NCI-H446 treated with DMSO at 0.1 percent for 48 hours (cell line): Measurements from ENCODE around the gene TMEM35A.
"Not testable (repeated sequence)": the region's sequence is repeated elsewhere in the genome, so short reads cannot be mapped to it uniquely, and the experiment has no call there.

Source experiments
- DNase-seq: peaks from one replicate; lab custom pipeline; 2025; lab: John Stamatoyannopoulos, UW

Gene TMEM35A, protein sequence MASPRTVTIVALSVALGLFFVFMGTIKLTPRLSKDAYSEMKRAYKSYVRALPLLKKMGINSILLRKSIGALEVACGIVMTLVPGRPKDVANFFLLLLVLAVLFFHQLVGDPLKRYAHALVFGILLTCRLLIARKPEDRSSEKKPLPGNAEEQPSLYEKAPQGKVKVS

DNA sequence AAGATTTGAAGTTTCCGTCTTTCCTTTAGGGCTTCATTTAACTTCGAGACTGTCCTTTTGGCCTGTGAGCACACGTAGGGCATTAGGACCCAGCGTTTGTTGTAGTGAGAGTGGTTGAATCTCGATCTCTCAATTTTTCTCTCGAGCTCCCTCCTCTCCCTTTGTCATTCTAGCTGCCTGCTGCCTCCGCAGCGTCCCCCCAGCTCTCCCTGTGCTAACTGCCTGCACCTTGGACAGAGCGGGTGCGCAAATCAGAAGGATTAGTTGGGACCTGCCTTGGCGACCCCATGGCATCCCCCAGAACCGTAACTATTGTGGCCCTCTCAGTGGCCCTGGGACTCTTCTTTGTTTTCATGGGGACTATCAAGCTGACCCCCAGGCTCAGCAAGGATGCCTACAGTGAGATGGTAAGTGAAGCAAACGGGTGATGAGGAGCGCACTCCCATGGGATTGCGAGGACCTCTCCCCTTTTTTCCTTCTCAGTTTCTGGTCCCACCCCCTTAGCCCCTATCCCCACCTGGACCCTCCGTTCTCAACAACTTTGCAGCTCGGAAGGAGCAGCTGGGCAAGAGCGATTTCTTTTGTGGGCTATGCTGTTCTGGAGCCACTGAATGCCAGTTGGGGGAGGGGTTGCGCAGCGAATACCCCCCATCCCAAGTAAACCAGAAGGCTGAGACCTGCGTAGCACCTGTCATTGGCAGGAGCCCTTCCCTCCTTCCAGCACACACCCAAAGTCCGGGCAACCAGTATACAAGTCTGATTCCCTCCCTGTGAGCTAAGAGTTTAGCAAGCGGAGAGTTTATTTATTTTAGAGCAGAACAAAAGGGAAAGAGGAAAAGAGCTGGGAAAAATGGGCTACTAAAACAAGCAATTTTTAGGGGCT lies at the start of gene TMEM35A:
Gene TMEM35A (plus strand): TSS at position 164 of the 883 bp plus-strand sequence. CDS start 124 bp downstream, at position 288.
- no peak for DNase-seq

DNA sequence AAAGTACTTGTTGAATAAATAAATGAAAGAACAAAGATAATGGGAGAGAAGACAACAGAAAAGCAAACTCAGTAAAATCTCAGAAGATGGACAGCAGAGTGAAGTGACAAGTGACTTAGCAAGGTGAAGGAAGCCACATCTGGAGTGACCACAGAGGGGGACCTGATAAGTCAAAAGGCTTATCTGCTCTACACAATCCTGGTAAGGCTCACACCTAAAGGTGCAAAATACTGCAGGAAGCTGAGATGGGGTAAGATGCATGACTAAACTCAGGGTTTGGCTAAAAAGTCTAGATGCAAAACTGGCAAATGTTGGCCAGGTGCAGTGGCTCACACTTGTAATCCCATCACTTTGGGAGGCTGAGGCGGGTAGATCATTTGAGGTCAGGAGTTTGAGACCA lies 49.0 kb upstream of the TMEM35A start:
- no peak for DNase-seq

DNA sequence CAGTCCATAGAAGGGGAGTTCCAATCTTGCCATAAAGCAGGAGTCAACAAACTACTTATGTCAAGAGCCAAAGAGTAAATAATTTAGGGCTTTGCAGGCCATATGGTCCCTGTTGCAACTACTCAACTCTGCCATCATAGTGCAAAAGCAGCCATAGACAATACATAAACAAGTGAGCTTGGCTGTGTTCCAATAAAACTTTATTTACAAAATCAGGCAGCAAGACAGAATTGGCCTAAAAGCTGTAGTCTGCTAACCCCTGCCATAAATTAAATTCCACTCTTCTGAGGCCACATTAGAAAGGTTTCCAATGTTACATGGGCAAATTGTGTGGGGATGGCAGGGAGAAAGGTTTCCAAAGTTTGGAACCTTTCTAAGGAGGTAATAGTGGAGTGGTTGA lies 41.4 kb upstream of the TMEM35A start:
- DNase-seq, result no peak

DNA sequence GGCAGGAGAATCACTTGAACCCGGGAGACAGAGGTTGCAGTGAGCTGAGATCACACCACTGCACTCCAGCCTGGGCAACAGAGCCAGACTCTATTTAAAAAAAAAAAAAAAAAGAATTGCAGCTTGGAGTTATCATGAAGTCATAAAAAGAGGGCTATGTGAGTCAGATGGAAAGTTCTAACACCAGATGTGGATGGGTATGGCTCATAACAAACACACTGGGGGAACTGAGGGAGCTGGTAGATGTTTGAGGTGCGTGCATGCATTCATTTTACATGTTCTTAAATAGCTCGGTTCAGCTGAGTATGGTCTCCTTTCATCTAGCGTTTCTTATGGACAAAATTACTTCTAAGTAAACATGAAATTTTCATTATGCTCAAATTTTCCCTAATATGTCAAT lies 38.5 kb upstream of the TMEM35A start:
- DNase-seq, result no peak

DNA sequence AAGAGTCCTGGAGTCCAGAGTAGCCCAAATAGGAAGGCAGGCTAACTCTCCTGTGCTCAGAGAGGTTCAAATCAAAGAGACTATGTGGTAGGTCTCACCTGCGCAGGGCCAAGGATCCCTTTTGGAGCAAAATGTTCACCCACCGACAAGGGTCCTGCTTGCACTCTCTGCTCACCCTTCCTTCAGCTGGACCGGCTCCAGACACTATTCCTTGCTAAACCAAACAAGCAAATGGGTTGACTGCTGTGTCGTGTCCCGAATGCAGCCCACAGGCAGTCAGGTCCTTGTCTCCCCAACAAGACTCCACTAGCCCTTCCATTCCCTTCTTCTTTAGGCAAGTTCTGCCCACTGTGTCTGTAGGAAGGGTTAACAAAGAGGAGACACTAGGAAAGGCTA lies 27.5 kb upstream of the TMEM35A start:
- no peak for DNase-seq

DNA sequence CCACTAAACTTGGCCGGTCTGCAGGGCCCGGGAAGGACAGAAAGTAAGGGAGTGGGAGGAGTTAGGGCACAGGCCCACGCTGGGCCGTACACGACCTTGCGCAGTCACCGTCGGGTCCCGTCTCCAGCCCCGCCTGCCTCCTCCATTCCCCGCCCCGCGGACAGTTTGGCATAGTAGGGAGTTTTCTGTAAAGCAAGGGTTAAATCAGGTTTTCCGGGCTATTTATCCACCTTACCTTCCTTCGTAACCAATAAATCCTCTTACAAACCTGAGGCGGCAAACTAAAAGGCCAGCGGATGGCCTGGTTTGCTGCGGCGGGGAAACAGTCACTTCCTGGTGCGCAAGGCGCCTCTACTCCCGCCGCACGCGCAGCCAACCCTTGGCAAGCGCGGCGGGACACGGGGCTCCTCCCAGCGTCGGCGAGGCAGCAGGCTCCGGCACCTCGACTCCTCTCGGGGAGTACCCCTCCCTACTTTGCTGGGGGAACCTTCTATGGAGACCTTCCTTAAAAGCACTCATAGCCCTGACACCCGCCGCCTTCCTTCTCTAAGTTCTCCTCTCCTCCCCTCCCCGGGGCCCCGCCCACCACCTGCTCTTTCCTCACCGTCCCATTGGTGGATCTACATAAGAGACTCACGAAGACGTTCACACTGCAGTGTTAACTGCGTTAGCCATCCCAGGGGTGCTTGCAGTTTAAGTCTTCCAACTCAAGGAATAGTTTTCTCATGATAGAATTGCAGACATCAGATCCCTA lies 27.0 kb upstream of the TMEM35A start, which contains the start of gene TRMT2B:
Gene TRMT2B (minus strand): TSS at position 563 of the 754 bp plus-strand sequence. CDS start 9,822 bp downstream, outside the sequence.
- peak; percentile 57 for DNase-seq

DNA sequence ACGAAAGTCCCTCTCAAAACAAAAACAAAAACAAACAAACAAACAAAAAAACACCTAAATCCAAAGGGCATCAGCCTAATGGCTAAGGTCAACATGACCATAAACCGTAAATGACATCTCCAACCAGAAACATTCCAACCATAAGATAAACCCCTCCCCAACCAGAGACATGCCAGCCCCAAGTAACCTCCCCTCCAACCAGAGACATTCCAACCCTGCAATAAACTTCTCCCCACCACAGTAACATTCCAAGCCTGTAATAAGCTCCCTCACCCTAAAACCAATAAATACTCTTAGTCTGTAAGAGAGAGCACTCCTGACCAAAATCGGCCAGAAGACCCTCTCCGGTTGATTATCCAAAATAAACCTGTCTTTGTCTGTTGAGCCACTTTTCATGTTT lies 22.1 kb upstream of the TMEM35A start:
- DNase-seq, result not testable (repeated sequence)

DNA sequence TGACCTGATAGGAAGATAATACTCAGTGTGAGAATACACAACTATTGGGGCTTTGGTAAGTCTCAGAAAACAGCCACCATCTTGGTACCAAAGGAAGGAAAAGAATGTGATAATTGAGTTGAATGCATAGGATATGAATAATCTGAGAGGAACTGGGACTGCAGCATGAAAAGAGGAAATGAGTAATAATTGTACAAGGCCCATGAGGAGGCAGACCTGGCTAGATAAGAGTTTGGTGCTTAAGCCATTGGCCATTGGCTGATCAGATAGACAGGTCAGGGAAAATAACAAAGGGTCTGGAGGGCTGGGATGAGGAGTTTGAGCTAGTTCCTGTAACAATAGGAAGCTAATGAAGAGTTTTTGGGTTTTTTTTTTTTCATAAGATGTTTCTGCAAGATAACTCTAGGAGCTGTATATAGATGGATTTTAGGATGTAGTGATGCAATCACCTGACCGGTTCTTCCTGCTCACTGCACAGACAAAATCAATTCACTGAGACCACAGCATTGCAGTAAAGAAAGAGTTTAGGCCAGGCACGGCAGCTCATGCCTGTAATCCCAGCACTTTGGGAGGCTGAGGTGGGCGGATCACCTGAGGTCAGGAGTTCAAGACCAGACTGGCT lies 21.5 kb upstream of the TMEM35A start:
- no peak for DNase-seq

DNA sequence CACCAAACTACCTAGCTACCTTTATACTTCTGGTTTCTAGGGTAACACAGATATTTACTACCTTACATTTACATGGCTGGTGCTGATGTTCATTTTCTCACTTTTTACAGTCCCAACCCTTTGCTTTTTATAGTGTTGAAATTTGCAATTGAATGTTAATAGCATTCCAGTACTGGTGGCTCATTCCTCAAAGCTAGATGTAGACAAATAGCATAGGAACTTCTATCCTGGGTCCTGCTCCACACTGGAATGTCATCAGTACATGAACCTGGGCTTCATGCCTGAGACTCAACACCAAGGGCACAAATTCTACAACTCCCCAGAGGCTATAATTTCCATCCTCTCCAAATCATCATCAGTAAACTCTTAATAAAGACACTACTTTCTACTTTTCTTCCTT lies 16.5 kb upstream of the TMEM35A start:
- no peak for DNase-seq

DNA sequence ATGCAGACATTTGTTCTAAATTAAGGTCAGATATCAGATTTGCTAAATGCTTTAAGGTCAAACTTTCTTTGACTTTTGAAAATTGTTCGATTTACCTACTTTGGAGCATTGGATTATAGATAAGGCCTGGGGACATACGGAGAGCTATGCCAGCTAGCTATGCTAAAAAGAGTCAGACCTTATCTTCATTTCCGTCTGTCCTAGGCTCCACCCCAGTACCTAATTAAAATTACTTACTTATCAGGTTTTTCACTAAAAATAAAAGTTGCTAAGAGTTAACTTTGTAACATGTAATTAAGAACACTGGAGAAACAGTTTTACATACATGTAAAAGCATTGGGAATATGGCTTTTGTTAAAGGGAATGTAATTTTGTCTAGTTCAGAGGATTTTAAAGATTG lies 7.1 kb upstream of the TMEM35A start:
- no peak for DNase-seq

DNA sequence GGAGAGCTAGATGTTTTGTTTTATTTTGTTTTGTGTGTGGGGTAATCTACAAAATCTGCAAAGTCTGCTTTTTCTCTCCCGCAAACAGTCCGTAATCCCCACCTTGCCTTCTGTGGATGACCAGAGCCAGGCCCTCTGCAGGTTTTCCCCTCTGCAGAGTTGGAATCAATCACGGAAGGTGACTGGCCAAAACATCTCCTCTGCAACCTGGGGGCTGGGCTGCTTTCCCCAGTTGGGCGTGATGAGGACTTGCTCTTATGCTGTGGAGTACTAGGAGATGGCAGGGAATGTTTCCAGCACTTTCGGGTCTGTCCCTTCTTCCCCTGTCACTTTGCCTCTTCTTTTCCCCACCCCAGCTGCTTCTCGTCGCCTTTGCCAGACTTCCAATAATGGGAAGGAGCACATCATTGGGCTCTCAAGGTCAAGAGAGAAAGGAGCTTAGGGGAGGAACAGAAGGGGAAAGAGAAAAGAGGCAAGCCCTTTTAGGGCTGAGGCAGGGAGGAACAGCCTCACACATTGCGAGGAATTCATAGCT lies 1.1 kb downstream of the TMEM35A start:
- DNase-seq, result no peak

DNA sequence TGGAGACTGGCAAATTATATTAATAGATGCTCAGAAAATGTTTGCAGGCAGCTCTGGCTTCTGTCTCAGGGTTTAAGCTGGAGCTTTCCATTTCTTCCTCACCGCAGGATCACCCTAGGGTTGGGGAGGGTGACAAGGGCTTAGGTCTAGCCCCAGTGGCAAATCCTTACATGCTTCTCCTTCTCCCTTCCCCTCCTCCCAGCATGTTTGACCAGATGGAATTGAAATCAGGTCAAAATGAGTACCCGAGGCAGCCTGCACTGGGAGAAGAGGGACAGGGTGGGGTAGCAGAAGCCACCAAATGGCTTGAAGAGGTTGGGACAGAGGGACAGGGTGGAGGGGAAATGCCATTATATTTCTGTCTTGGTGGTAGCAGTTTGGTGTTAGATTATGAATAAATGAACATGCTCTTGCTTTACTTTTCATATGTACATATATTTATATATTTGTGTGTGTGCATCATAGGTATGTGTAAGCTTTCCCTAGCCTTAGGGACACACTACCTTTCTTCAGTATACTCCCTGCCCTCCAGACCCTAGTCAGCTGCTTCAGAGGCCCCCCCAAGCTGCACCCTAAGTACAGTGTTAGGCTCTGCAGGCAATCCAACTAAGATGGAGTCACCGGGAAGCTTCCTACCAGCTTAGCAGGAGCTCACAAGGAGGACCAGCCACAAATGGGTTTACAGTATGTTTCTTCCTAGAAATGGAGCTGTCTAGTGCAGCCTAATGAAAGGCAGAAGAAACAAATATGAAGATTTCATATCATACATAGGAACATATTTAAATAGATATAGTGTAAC lies 1.8 kb downstream of the TMEM35A start:
- DNase-seq, result no peak

DNA sequence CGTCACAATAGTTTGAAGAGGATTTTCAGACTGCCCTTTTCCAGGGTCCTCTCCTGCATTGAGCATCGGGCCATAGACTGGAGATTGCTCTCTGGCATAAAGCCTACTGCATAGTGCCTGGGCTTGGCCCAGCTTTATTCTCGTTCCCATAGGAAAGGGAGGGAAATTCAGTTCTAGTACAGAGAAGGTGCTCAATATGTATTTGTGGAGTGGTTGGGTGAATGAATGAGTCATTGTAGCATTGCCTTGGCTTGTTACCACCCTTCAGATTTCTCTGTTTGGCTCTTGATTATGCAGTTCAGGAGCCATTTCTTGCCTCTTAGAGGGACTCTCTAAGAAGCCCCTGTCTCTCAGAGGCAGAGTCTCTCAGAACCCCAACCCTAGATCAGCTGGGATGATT lies 2.6 kb downstream of the TMEM35A start:
- no peak for DNase-seq

DNA sequence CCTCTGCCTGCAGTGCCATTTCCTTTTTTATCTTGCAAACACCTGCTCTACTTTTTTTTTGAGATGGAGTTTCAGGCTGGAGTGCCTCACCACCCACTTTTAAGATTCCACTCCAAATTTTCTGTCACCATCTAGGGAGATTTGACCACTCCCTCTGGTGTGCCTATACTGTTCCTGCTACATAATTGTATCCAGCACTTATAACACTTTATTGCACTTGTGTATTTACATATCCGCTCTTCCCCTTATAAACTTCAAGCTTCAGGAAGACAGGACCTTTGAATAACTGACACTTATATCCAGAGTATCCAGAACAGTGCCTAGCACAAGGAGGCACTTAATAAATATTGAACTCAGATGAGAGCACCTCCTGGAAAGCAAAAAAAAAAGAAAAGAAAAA lies 13.1 kb downstream of the TMEM35A start:
- DNase-seq, result no peak

DNA sequence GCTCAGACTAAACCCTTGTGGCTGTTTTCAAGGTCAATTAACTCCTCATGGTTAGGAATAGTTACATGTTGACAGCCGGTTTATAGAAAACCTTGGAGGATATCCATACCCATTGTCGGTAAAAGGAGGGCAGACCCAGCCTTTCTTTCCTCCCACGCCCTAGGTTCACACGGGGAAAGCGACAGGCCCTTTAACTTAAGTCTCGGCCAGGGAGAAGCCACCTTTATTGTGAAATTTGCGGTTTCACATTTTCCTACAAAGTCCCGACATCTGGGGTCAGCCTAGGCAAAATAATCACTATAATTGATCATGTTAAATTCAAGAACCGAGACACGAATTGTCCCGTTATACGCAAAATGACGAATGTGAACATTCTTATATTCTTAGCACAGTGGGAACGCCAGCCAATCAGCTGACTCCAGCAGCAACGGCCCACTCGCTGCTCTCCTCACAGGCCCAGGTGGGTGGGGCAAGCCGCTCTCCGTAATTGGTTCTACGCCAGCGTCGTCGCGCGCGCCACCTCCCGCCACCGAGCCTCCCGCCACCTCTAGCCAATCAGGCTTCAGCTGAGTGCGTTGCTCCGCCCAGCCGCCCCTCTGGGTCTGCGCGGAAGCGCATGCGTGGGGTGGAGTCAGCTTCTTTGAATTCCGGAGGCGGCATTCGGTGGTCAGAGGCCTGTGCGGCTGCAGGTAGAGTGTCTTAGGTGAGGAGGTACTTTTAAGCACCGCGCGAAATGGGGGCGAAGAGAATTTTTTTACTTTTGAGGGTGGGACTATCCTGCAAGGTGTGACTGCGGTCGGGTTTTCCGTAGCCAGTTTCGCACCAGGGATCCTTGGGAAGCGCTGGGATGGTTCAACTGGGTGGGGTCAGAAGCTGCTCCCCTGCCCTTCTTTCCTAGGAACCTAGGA lies 19.1 kb downstream of the TMEM35A start, which contains the start of gene CENPI:
Gene CENPI (plus strand): TSS at position 659 of the 908 bp plus-strand sequence. CDS start 2,867 bp downstream, outside the sequence.
- DNase-seq, result peak; percentile 82

DNA sequence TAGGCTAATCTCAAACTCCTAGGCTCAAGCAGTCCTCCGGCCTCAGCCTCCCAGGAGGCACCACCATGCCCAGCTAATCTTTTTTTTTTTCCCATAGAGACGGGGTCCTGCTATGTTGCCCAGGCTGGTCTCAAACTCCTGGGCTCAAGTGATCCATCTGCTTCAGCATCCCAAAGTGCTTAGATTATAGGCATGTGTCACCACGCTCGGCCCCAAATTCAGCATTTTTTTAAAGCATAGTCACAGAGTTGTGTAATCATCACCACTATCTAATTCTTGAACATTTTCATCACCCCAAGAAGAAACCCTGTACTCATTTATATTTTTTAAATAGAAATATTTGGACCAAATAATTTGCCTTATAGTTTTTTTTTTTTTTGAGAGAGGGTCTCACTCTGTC lies 29.6 kb downstream of the TMEM35A start:
- no peak for DNase-seq

DNA sequence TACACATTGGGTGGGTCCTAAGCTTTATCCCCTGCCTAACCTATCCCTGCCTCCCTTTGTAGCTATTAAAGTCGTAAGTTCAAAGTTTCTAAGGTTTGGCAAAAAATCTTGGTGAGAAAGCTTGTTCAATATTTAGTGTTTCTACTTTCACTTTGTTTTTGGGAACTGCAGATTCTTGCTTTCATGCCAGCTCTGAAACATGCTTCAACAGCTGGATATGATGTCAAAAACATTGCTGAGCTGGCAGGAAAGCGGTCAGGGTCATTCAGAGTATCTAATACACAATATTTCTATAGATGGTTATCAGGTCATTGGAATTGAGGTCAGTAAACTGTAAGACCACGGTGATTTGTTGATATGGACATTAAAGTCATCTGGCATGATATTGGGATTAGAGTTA lies 39.0 kb downstream of the TMEM35A start:
- no peak for DNase-seq

DNA sequence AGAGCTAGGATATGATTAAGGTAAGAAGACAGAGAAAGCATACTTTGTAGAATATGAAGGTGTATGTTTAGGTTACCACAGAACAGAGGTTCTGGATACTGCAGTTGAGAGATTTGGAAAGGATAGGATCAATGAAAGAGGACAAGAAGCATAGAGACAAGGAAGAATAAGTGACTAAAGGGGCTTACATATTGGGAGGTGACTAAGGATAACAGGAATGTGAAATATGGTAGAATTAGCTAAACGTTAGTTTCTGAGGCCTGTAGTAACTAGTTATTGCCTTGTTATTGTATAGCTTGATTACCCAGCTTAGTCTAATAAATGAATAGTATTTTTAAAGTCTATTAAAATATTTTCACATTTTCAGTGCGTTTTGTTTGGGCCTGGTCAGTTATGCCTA lies 57.6 kb downstream of the TMEM35A start:
- DNase-seq, result no peak
